Measurements from ENCODE around the gene CCDC167. TPM values are rescaled to one million over a fixed set of nuclear protein-coding genes. Genes with fewer than 3 reads are reported as not detected.

CCDC167 gene
- total and polyA plus RNA-seq, 2 of the 8 experiments (the other 6 are each of a cell fraction or from before 2014, with no cell fraction given): 11.0 to 26.5 TPM

DNA sequence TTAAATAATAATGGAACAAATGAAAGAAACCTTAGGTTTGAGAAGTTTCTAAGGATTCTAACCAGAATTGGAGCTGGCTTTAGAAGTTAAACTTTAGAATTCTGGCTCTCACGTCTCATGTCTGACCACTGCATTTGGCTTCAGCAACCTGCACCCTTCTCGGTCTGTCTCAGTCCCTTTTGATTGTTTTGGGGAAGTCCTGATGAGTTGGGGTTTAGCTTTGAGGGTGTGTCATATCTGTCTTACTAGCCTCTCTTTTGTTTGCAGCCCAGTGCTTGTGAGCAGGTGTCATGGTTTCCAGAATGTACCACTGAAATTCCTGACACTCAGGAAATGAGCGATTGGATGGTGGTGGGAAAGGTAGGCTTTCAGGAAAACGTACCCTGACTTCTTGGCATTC lies 49.7 kb downstream of the CCDC167 start:
- Histone ChIP-seq H3K18ac (ENCODE audit: extremely low read depth, low read length) (no peak overlapping the region), H4K8ac (ENCODE audit: extremely low read depth, insufficient read depth, low read length) (no peak overlapping the region), H2AK5ac (ENCODE audit: low read depth, low read length) (no peak overlapping the region), H4K5ac (ENCODE audit: insufficient read length, low read depth, low read length) (no peak overlapping the region), H3K4me3 (ENCODE audit: extremely low read depth in 1 of 4, insufficient read depth in 2 of 4, low read depth in 3 of 4, low read length in 4 of 4) (no peak overlapping the region), H2BK15ac (ENCODE audit: low read length) (no peak overlapping the region), H3K9ac (replicated peaks in 1 of 4; ENCODE audit: extremely low read depth in 1 of 4, low read depth in 3 of 4, low read length in 3 of 4) (no peak overlapping the region), H3K27ac (ENCODE audit: low read depth, low read length) (no peak overlapping the region), H3K79me2 (ENCODE audit: control insufficient read depth in 1 of 2, insufficient read depth in 2 of 2, low read length in 2 of 2) (no peaks in the 10 kb centered on the region), H4K20me1 (replicated peaks in 1 of 2; ENCODE audit: control insufficient read depth in 1 of 2, insufficient read depth in 2 of 2, low read length in 2 of 2) (peaks cover 0 to 2% of the 10 kb centered on the region in 2 experiments), H3K4me1 (replicated peaks in 1 of 4; ENCODE audit: control insufficient read depth in 3 of 4, insufficient read depth in 4 of 4, low read length in 3 of 4) (no peaks in the 10 kb centered on the region), H2BK12ac (ENCODE audit: low read depth, low read length) (no peak overlapping the region), H4K91ac (replicated peaks; ENCODE audit: insufficient read length, low read length) (no peak overlapping the region), H3K14ac (ENCODE audit: insufficient read length) (no peak overlapping the region), H3K9me3 (ENCODE audit: insufficient read depth in 2 of 2, low read depth in 1 of 2, low read length in 1 of 2) (no peaks in the 10 kb centered on the region), H2AFZ (ENCODE audit: low read length) (no peak overlapping the region), H3K23me2 (ENCODE audit: low read depth, low read length) (no peaks in the 10 kb centered on the region), H3K23ac (ENCODE audit: insufficient read length) (no peak overlapping the region), H2BK5ac (ENCODE audit: low read depth, low read length) (no peak overlapping the region), H3K36me3 (ENCODE audit: control insufficient read depth in 2 of 4, insufficient read depth in 4 of 4, low read length in 3 of 4) (peaks cover 11 to 39% (median 33%) of the 10 kb centered on the region in 4 experiments), H3K27me3 (replicated peaks in 1 of 4; ENCODE audit: control insufficient read depth in 3 of 4, extremely low read depth in 1 of 4, insufficient read depth in 3 of 4, low read length in 3 of 4) (no peaks in the 10 kb centered on the region), H3K56ac (replicated peaks; ENCODE audit: insufficient read length, low read depth, low read length) (no peak overlapping the region), H3K4ac (replicated peaks; ENCODE audit: insufficient read length, low read depth, low read length) (no peak overlapping the region), H2BK120ac (replicated peaks; ENCODE audit: low read depth, low read length) (no peak overlapping the region), H2BK20ac (ENCODE audit: low read length) (no peak overlapping the region), H3K4me2 (ENCODE audit: insufficient read depth in 1 of 2, low read depth in 2 of 2, low read length in 2 of 2) (no peak overlapping the region), H3K79me1 (ENCODE audit: low read depth, low read length) (no peaks in the 10 kb centered on the region; the same call in 1 of the 2 replicates)
- no peak for DNase-seq (ENCODE audit: low read depth in 1 of 2, low spot score in 2 of 2)
- ChIA-PET POLR2A (ENCODE audit: partially characterized antibody) (no interaction called here), CTCF (ENCODE audit: partially characterized antibody) (interaction anchor here (0.6 kb wide), 1 partner anchor 131 kb away, joined by 4 read pairs; no protein-coding TSS in a partner anchor)
- WGBS, 2 experiments (ENCODE audit: extremely low coverage in 1 of 2, insufficient coverage in 1 of 2, insufficient read length in 1 of 2, insufficient replicate concordance in 2 of 2, low coverage in 1 of 2, low lambda C conversion rate in 2 of 2, missing lambda C conversion rate in 1 of 2): 88% methylated on average over 4 of the region's 4 CpGs; no CpG with 5 or more reads in 1 of the 2 experiments
- FAIRE-seq: no peak
- TF ChIP-seq CHD2 (IDR thresholded peaks at IDR 0.05; ENCODE audit: low read length): no peak
- TF ChIP-seq PHF8 (conservative IDR thresholded peaks at IDR 0.05; ENCODE audit: low read depth, low read length): no peak
- TF ChIP-seq MAFK (IDR thresholded peaks at IDR 0.05; ENCODE audit: low read depth, low read length): no peak
- no peak for TF ChIP-seq BCL11A (IDR thresholded peaks at IDR 0.05; ENCODE audit: low read depth in 2 of 2, low read length in 2 of 2)
- no peak for TF ChIP-seq EZH2 (IDR thresholded peaks at IDR 0.05; ENCODE audit: low read depth, low read length, severe bottlenecking)
- TF ChIP-seq KDM5A (IDR thresholded peaks at IDR 0.05; ENCODE audit: low read length): no peak
- TF ChIP-seq HDAC2 (IDR thresholded peaks at IDR 0.05; ENCODE audit: borderline replicate concordance in 1 of 2, low read depth in 2 of 2, low read length in 2 of 2): no peak
- no peak for TF ChIP-seq SUZ12 (IDR thresholded peaks at IDR 0.05; ENCODE audit: low read length)
- no peak for TF ChIP-seq EP300 (IDR thresholded peaks at IDR 0.05; ENCODE audit: borderline replicate concordance in 1 of 2, low read depth in 2 of 2, low read length in 2 of 2)
- no peak for TF ChIP-seq POLR2AphosphoS5 (IDR thresholded peaks at IDR 0.05; ENCODE audit: low read depth, low read length)
- TF ChIP-seq SIX5 (IDR thresholded peaks at IDR 0.05; ENCODE audit: low read depth, low read length): no peak
- no peak for TF ChIP-seq TBP (IDR thresholded peaks at IDR 0.05; ENCODE audit: low read depth, low read length)
- TF ChIP-seq RXRA (IDR thresholded peaks at IDR 0.05; ENCODE audit: insufficient read depth, low read depth, low read length): no peak
- TF ChIP-seq TEAD4 (IDR thresholded peaks at IDR 0.05; ENCODE audit: low read depth, low read length): no peak
- no peak for TF ChIP-seq CEBPB (IDR thresholded peaks at IDR 0.05; ENCODE audit: low read depth, low read length)
